IgD-negative memory B cell (primary cell): ENCODE data around the gene HEBP2. TPM values are rescaled to one million over a fixed set of nuclear protein-coding genes. Genes with fewer than 3 reads are reported as not detected.
A peak's percentile ranks its signal among the peaks of the same experiment; 100 is the strongest.
"Not testable (repeated sequence)": the region's sequence is repeated elsewhere in the genome, so short reads cannot be mapped to it uniquely, and the experiment has no call there.

Experiments
- H3K27ac Mint-ChIP-seq, 3 donors: one replicate each; pipeline ENCODE4 v1.8.0; 2020 to 2022; ENCODE audit warnings: mild to moderate bottlenecking in 3 of 3, mixed read lengths in 3 of 3, moderate library complexity in 1 of 3
- H3K27me3 Mint-ChIP-seq: one replicate; pipeline ENCODE4 v1.8.0; 2021; ENCODE audit warnings: mixed read lengths
- H3K36me3 Mint-ChIP-seq: one replicate; pipeline ENCODE4 v1.8.0; 2020; ENCODE audit warnings: mild to moderate bottlenecking, mixed read lengths
- H3K4me1 Mint-ChIP-seq, 3 donors: one replicate each; pipeline ENCODE4 v1.8.0; 2020 to 2022; ENCODE audit warnings: mixed read lengths in 3 of 3, mild to moderate bottlenecking in 1 of 3
- H3K4me3 Mint-ChIP-seq, 4 donors: one replicate each; pipeline ENCODE4 v1.8.0; 2020 to 2022; ENCODE audit warnings: mild to moderate bottlenecking in 4 of 4, mixed read lengths in 4 of 4, moderate library complexity in 3 of 4
- H3K9me3 Mint-ChIP-seq, 3 donors: one replicate each; pipeline ENCODE4 v1.8.0; 2020 to 2021; ENCODE audit warnings: mixed read lengths in 3 of 3, mild to moderate bottlenecking in 1 of 3
- polyA plus RNA-seq: library from polyadenylated mRNA; unstranded; fragments of 300-500 nt; fragmentation: Illumina TruSeq; gene quantifications from one replicate; pipeline ENCODE4 v1.2.3, GENCODE V29; 2021

Gene HEBP2, protein sequence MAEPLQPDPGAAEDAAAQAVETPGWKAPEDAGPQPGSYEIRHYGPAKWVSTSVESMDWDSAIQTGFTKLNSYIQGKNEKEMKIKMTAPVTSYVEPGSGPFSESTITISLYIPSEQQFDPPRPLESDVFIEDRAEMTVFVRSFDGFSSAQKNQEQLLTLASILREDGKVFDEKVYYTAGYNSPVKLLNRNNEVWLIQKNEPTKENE
- 58.8 TPM for polyA plus RNA-seq

DNA sequence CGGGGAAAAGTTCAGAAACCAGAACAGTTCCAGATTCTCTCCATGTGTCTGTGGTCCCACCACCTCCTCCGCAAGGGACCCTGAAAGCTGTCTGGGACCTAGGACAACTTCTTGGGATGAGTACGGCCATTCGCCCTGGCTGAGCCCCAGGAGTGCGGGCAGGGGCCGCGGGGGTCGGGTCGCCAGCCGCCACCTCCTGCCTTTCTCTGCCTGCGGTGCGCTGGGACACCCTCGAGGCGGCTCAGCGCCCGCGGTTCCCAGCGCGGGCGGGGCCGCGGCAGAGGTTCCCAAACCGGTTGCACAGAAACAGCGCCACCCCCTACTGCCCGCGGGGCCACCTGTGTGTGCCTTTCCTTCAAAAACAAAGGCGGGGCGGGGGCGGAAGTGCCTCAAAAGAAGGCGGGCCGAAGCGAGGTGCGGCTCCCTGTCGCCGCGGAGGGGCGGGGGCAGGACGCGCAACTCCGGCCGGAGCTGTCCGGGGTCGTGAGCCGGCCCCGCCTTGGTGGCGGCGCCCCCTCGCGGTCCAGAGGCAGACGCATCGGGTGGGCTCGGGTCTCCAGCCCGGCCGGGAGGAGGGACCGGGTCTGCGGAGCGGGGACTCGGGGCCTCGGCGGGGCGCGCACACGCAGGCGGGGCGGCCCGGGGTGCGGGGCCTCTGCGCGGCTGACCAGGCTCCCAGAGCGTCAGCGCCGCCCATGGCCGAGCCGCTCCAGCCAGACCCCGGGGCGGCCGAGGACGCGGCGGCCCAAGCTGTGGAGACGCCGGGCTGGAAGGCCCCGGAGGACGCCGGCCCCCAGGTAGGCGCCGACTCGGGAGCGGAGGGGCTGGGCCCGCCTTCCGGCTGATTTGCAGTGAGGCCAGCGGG, at the start of gene HEBP2:
Gene HEBP2 (plus strand): TSS at position 423 of the 865 bp plus-strand sequence. CDS start 273 bp downstream, at position 696.
- Mint-ChIP-seq H3K36me3 (no peaks in the 10 kb centered on the region), H3K27ac (peak within 1 kb of the TSS; percentile 58 to 89 (median 76)), H3K4me1 (peaks cover 5 to 19% (median 10%) of the 10 kb centered on the region in 3 donors)

DNA sequence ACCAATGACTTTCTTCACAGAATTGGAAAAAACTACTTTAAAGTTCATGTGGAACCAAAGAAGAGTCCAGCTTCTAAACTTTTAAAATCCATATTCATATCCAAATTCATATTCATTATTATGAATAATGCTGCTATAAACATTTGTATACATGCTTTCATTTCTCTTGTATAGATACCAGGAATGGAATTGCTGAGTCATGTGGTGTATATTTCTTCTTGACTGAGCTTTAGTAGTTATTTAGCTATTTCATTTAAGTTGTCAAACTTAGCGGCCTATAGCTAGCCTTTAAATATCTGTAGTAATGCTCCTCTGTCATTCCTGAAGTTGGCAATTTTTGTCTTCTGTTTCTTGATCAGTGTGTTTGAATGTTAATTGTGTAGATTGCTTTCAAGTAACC, 46.1 kb upstream of the HEBP2 start:
- Mint-ChIP-seq H3K27ac (no peak overlapping the region), H3K4me3 (no peak overlapping the region), H3K36me3 (no peaks in the 10 kb centered on the region), H3K4me1 (no peaks in the 10 kb centered on the region), H3K27me3 (peaks cover 16% of the 10 kb centered on the region), H3K9me3 (peaks cover 0 to 6% (median 0%) of the 10 kb centered on the region in 3 donors)

More for the DNA sequence above, at the start of gene HEBP2:
- Mint-ChIP-seq H3K4me3 (peak within 1 kb of the TSS; percentile 88 to 95 (median 92)), H3K27me3 (no peaks in the 10 kb centered on the region), H3K9me3 (no peaks in the 10 kb centered on the region)

DNA sequence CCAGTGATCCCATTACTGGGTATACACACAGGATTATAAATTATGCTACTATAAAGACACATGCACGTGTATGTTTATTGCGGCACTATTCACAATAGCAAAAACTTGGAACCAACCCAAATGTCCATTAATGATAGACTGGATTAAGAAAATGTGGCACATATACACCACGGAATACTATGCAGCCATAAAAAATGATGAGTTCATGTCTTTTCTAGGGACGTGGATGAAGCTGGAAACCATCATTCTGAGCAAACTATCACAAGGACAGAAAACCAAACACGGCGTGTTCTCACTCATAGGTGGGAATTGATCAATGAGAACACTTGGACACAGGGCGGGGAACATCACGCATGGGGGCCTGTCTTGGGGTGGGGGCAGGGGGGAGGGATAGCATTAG, 35.3 kb upstream of the HEBP2 start:
- H3K9me3 Mint-ChIP-seq, H3K4me3 Mint-ChIP-seq, H3K27me3 Mint-ChIP-seq, H3K27ac Mint-ChIP-seq, H3K36me3 Mint-ChIP-seq, H3K4me1 Mint-ChIP-seq: not testable (repeated sequence)

DNA sequence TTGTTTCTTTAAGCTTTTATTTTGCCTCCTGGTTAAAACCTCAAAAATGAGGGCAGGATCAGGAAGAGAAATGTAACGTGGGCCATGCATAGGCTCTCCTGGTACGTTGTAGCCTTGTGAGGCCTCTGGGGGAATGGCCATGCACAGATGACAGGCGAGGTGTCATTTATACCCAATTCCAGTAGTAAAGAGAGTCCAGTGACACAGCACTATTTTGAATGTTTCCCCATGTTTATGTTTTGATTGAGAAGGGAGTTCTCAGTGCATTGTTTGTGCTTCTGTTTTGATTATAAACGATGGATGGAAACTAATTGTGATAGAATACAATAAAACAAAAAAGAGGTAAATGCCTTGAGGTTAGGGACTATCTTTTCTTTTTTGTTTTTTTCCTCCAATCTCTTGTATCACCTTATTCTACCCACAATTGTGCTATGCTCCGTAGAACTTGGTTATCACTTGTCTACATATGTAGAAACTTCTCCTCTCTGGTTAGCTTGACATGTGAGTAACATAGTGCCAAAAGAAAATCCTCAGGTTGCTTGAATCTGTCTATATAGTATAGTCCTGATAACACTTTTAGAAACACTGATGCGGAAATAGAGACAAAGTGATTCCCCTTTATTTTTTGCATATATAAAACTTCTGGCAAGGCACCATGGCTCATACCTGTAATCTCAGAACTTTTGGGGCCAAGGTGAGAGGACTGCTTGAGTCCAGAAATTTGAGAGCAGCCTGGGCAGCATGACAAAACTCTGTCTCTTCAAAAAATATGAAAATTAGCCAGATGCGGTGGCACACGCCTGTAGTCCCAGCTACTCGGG, 33.2 kb upstream of the HEBP2 start:
- Mint-ChIP-seq H3K4me3 (no peak overlapping the region), H3K27ac (no peak overlapping the region), H3K36me3 (no peaks in the 10 kb centered on the region), H3K4me1 (peaks cover 0 to 1% (median 0%) of the 10 kb centered on the region in 3 donors), H3K9me3 (peaks cover 0 to 2% (median 0%) of the 10 kb centered on the region in 3 donors), H3K27me3 (peaks cover 3% of the 10 kb centered on the region)

GRCh38 chr6:138371452-138371711, 32.6 kb upstream of the HEBP2 start:
- no peak overlapping the region for H3K4me3 Mint-ChIP-seq
- no peaks in the 10 kb centered on the region for H3K36me3 Mint-ChIP-seq
- peaks cover 0 to 1% (median 0%) of the 10 kb centered on the region in 3 donors for H3K4me1 Mint-ChIP-seq
- H3K9me3 Mint-ChIP-seq, result peaks cover 0 to 2% (median 0%) of the 10 kb centered on the region in 3 donors
- no peak overlapping the region for H3K27ac Mint-ChIP-seq
- H3K27me3 Mint-ChIP-seq, result peaks cover 3% of the 10 kb centered on the region

DNA sequence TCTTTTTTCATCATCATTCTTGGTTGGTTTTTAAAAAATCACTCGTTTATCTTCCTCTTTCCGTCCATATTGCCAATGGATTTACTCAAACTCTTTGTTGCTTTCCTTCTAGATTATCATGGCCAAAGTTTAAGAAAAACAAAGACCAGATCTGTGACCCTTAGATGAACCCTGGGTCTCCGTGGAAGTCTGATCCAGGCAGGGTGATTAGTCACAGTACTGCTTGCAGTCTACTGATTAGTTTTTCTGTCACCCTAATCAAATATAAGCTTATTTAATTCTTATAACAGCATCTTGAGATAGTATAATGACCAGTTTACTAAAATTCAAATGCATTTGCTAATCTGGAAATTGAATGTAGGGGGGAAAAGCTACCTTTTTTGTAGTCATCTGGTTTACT, 32.3 kb upstream of the HEBP2 start:
- Mint-ChIP-seq H3K36me3 (no peaks in the 10 kb centered on the region), H3K4me1 (peaks cover 0 to 1% (median 0%) of the 10 kb centered on the region in 3 donors), H3K27me3 (peaks cover 3% of the 10 kb centered on the region), H3K9me3 (peaks cover 0 to 2% (median 0%) of the 10 kb centered on the region in 3 donors), H3K4me3 (no peak overlapping the region), H3K27ac (no peak overlapping the region)

- H3K9me3 Mint-ChIP-seq, result peaks cover 0 to 2% (median 0%) of the 10 kb centered on the region in 3 donors
- peaks cover 5% of the 10 kb centered on the region for H3K27me3 Mint-ChIP-seq
Observed at GRCh38 chr6:138372711-138373463, 31.1 kb upstream of the HEBP2 start.

DNA sequence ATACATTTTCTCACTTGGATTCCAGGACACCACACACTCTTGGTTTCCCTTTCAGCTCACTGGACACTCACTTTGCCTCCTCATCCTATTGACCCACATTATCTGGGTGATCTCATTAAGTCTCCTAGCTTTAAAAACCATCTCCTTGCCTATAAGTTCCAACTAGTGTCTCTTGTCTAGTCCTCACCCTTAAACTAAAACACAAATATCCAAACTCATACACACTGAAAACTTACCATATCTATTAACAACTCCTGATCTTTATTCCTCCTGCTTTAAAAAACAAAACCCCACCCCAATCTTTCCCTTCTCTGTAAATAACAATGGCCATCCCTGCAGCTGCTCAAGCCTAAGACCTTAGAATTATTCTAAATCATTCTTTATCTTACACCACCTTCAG, 29.8 kb upstream of the HEBP2 start:
- peaks cover 5% of the 10 kb centered on the region for H3K27me3 Mint-ChIP-seq
- H3K36me3 Mint-ChIP-seq, result no peaks in the 10 kb centered on the region
- H3K9me3 Mint-ChIP-seq, result no peaks in the 10 kb centered on the region
- no peak overlapping the region for H3K27ac Mint-ChIP-seq
- peaks cover 0 to 1% (median 0%) of the 10 kb centered on the region in 3 donors for H3K4me1 Mint-ChIP-seq
- no peak overlapping the region for H3K4me3 Mint-ChIP-seq

More at GRCh38 chr6:138372711-138373463, 31.1 kb upstream of the HEBP2 start:
- Mint-ChIP-seq H3K27ac (no peak overlapping the region), H3K36me3 (no peaks in the 10 kb centered on the region), H3K4me1 (peaks cover 0 to 1% (median 0%) of the 10 kb centered on the region in 3 donors), H3K4me3 (no peak overlapping the region)

GRCh38 chr6:138374815-138375214, 29.2 kb upstream of the HEBP2 start:
- Mint-ChIP-seq H3K4me1 (peaks cover 0 to 1% (median 0%) of the 10 kb centered on the region in 3 donors), H3K9me3 (no peaks in the 10 kb centered on the region), H3K27me3 (peaks cover 5% of the 10 kb centered on the region), H3K36me3 (no peaks in the 10 kb centered on the region), H3K27ac (no peak overlapping the region), H3K4me3 (no peak overlapping the region)

DNA sequence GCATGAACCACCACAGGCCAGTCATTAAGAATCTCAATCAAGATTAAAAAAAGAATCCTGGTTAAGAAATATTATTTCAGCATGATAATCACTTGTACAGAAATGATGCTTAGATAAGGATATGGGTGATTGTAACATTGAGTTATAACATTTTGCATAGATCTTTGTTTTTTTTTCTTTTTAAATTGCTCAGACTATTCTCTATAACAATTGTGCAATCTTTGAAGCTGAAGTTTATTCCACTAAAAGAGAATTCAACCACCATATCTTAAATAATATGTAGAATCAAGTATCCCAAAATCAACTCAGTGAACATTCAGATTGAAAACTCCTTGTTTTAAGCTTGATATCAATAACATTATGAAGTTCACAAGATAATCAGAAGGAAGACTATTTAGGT, 27.0 kb upstream of the HEBP2 start:
- Mint-ChIP-seq H3K27ac (no peak overlapping the region), H3K36me3 (no peaks in the 10 kb centered on the region), H3K4me1 (peaks cover 0 to 1% (median 0%) of the 10 kb centered on the region in 3 donors), H3K27me3 (peaks cover 3% of the 10 kb centered on the region), H3K4me3 (no peak overlapping the region), H3K9me3 (no peaks in the 10 kb centered on the region)

DNA sequence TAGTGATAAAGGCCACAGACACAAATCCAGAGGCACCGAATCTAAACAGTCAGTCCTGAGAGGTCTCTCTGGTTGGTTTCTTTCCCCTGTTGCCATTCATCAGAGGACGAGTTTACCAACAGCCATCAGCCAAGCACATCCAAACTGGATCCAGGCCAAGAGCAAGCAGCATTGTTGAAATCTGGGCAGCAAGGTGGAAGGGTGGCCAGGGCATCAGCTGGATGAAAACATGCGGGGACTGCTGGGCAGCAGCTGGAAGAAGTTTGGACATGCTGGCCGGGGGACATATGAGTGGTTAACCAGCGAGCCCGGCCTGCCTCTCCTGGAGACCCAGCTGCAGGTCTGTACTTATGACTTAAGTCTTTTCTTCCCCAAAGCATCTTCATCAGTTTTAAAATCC, 26.2 kb upstream of the HEBP2 start, which contains the start of gene SMIM28:
Gene SMIM28 (plus strand): TSS at position 62 of the 400 bp plus-strand sequence. CDS start 168 bp downstream, at position 230.
- H3K9me3 Mint-ChIP-seq, result no peaks in the 10 kb centered on the region
- H3K27me3 Mint-ChIP-seq, result peaks cover 5% of the 10 kb centered on the region
- no peaks in the 10 kb centered on the region for H3K4me1 Mint-ChIP-seq
- no peaks in the 10 kb centered on the region for H3K36me3 Mint-ChIP-seq
- H3K4me3 Mint-ChIP-seq, result no peak within 1 kb of the TSS
- no peak within 1 kb of the TSS for H3K27ac Mint-ChIP-seq

DNA sequence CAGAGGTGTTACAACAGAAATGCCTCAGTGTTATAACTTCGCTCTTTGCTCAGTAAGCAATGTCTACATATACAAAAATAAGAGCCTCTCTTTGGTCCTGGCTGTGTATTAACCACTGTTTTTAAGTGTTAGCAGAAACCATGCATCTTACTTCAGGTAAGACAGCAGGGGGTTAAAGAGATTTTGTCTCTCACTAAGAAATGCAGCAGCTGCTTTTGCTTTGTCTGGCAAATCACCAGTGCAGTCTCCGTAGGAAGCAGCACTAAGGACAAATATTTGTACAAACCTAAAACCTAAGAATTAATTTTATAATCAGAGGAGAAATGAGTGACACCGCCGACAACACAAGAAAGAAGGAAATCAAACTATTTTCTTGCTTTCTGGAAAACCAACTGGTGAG, 25.6 kb upstream of the HEBP2 start:
- no peaks in the 10 kb centered on the region for H3K4me1 Mint-ChIP-seq
- no peaks in the 10 kb centered on the region for H3K36me3 Mint-ChIP-seq
- H3K9me3 Mint-ChIP-seq, result peaks cover 0 to 1% (median 0%) of the 10 kb centered on the region in 3 donors
- H3K27ac Mint-ChIP-seq, result no peak overlapping the region
- H3K27me3 Mint-ChIP-seq, result peaks cover 6% of the 10 kb centered on the region
- H3K4me3 Mint-ChIP-seq, result no peak overlapping the region

GRCh38 chr6:138382498-138383265, 21.3 kb upstream of the HEBP2 start:
- Mint-ChIP-seq H3K27me3 (peaks cover 5% of the 10 kb centered on the region), H3K4me1 (no peaks in the 10 kb centered on the region), H3K36me3 (no peaks in the 10 kb centered on the region), H3K4me3 (peak overlapping the region in 1 of 4 donors; percentile 9), H3K9me3 (peaks cover 0 to 1% (median 0%) of the 10 kb centered on the region in 3 donors), H3K27ac (no peak overlapping the region)

- no peaks in the 10 kb centered on the region for H3K36me3 Mint-ChIP-seq
- H3K9me3 Mint-ChIP-seq, result peaks cover 0 to 1% (median 0%) of the 10 kb centered on the region in 3 donors
- H3K4me3 Mint-ChIP-seq, result no peak overlapping the region
Observed at GRCh38 chr6:138383776-138384175, 20.2 kb upstream of the HEBP2 start.

More at GRCh38 chr6:138383776-138384175, 20.2 kb upstream of the HEBP2 start:
- Mint-ChIP-seq H3K27me3 (peaks cover 5% of the 10 kb centered on the region), H3K4me1 (no peaks in the 10 kb centered on the region), H3K27ac (no peak overlapping the region)
